Measurements from ENCODE around the gene VAT1L.

The VAT1L gene

GRCh38 chr16:77763994-77764393 is 24.4 kb upstream of the VAT1L start:
- Mint-ChIP-seq H3K27me3 (ENCODE audit: low read depth) (no peaks in the 10 kb centered on the region), H3K27ac (no peak overlapping the region), H3K9me3 (no peaks in the 10 kb centered on the region), H3K4me3 (no peak overlapping the region), H3K4me1 (ENCODE audit: low read depth) (no peaks in the 10 kb centered on the region), H3K36me3 (ENCODE audit: low read depth) (no peaks in the 10 kb centered on the region)
- no peak for DNase-seq (ENCODE audit: low spot score)

GRCh38 chr16:77767211-77767610 is 21.2 kb upstream of the VAT1L start:
- H3K4me3 Mint-ChIP-seq = no peak overlapping the region
- H3K36me3 Mint-ChIP-seq (ENCODE audit: low read depth) = no peaks in the 10 kb centered on the region
- no peaks in the 10 kb centered on the region for H3K4me1 Mint-ChIP-seq (ENCODE audit: low read depth)
- DNase-seq (ENCODE audit: low spot score) = no peak
- H3K27ac Mint-ChIP-seq = no peak overlapping the region
- H3K9me3 Mint-ChIP-seq = no peaks in the 10 kb centered on the region
- no peaks in the 10 kb centered on the region for H3K27me3 Mint-ChIP-seq (ENCODE audit: low read depth)

- Mint-ChIP-seq H3K36me3 (ENCODE audit: low read depth) (no peaks in the 10 kb centered on the region), H3K4me3 (no peak overlapping the region)
Observed at GRCh38 chr16:77767826-77768225, 20.5 kb upstream of the VAT1L start.

GRCh38 chr16:77775911-77776909 is 12.2 kb upstream of the VAT1L start:
- Mint-ChIP-seq H3K27ac (no peak overlapping the region), H3K4me3 (no peak overlapping the region), H3K9me3 (no peaks in the 10 kb centered on the region), H3K4me1 (ENCODE audit: low read depth) (no peaks in the 10 kb centered on the region), H3K27me3 (ENCODE audit: low read depth) (no peaks in the 10 kb centered on the region), H3K36me3 (ENCODE audit: low read depth) (no peaks in the 10 kb centered on the region)
- no peak for DNase-seq (ENCODE audit: low spot score)

More at GRCh38 chr16:77767826-77768225, 20.5 kb upstream of the VAT1L start:
- no peak for DNase-seq (ENCODE audit: low spot score)
- no peaks in the 10 kb centered on the region for H3K9me3 Mint-ChIP-seq
- no peaks in the 10 kb centered on the region for H3K4me1 Mint-ChIP-seq (ENCODE audit: low read depth)
- no peaks in the 10 kb centered on the region for H3K27me3 Mint-ChIP-seq (ENCODE audit: low read depth)
- H3K27ac Mint-ChIP-seq = no peak overlapping the region

GRCh38 chr16:77777745-77778144 is 10.6 kb upstream of the VAT1L start:
- H3K9me3 Mint-ChIP-seq = no peaks in the 10 kb centered on the region
- no peaks in the 10 kb centered on the region for H3K36me3 Mint-ChIP-seq (ENCODE audit: low read depth)
- H3K27me3 Mint-ChIP-seq (ENCODE audit: low read depth) = no peaks in the 10 kb centered on the region
- no peak overlapping the region for H3K27ac Mint-ChIP-seq
- no peaks in the 10 kb centered on the region for H3K4me1 Mint-ChIP-seq (ENCODE audit: low read depth)
- no peak overlapping the region for H3K4me3 Mint-ChIP-seq
- no peak for DNase-seq (ENCODE audit: low spot score)

DNA sequence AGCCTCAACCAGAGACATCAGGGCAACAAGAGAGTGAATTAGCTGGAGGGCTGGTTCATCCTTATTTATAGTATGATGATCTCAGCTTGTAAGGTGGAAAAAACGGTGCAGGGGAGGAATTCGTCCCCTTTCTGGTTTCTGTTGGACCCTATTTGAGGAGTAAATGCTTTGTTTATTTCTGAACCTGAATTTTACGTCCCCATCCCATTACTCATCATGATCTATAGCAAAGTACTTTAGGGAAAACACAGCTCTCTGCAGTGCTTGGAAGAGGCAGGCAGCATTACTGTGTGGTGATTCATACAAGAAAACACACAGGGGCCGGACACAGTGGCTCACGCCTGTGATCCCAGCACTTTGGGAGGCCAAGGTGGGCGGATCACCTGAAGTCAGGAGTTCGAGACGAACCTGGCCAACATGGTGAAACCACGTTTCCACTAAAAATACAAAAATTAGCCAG is 8.0 kb upstream of the VAT1L start:
- no peak overlapping the region for H3K27ac Mint-ChIP-seq
- no peak for DNase-seq (ENCODE audit: low spot score)
- H3K9me3 Mint-ChIP-seq = no peaks in the 10 kb centered on the region
- no peaks in the 10 kb centered on the region for H3K4me1 Mint-ChIP-seq (ENCODE audit: low read depth)
- H3K4me3 Mint-ChIP-seq = no peak overlapping the region
- no peaks in the 10 kb centered on the region for H3K36me3 Mint-ChIP-seq (ENCODE audit: low read depth)
- H3K27me3 Mint-ChIP-seq (ENCODE audit: low read depth) = no peaks in the 10 kb centered on the region

DNA sequence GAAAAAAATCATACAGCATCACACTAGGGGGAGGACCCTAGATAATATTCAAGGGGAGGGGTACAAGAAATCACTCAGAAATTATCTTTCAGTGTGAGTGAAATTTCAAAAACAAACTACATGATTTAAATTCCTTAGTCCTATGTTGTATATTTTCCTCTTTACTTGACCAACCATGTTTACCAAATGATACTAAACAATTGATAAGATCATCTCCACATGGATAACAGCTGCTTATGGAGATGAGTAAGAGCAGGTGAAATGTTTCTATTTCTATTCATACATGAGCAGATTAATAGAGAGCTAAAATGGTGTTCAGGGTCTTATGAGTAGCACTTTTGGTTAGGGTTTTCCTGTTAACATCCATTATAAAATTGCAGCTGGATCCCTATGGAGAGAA is 7.3 kb upstream of the VAT1L start:
- H3K36me3 Mint-ChIP-seq (ENCODE audit: low read depth) = no peaks in the 10 kb centered on the region
- no peaks in the 10 kb centered on the region for H3K4me1 Mint-ChIP-seq (ENCODE audit: low read depth)
- H3K4me3 Mint-ChIP-seq = no peak overlapping the region
- no peak overlapping the region for H3K27ac Mint-ChIP-seq
- DNase-seq (ENCODE audit: low spot score) = no peak
- no peaks in the 10 kb centered on the region for H3K9me3 Mint-ChIP-seq
- peaks cover 2% of the 10 kb centered on the region for H3K27me3 Mint-ChIP-seq (ENCODE audit: low read depth)

DNA sequence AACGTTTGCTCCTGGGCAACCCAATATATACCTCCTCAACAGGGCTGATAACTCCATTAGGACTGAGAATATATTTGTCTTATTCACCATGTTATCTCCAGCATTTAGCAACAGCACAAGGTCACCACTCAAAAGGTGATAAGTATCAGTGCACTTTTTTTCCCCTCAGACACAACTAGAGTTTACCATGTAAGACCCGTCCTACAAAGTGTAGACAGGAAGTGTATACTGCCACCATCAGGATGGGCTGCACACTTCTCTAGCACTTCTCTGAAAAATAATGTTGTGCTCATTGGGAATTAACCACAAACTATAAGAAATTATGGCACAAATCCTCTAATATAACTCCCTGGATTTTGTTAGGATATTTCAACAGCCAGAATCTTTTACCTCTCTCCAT is 5.7 kb upstream of the VAT1L start:
- Mint-ChIP-seq H3K4me3 (no peak overlapping the region), H3K4me1 (ENCODE audit: low read depth) (no peaks in the 10 kb centered on the region), H3K36me3 (ENCODE audit: low read depth) (no peaks in the 10 kb centered on the region), H3K27me3 (ENCODE audit: low read depth) (peaks cover 18% of the 10 kb centered on the region), H3K9me3 (no peaks in the 10 kb centered on the region), H3K27ac (no peak overlapping the region)
- DNase-seq (ENCODE audit: low spot score) = no peak

GRCh38 chr16:77784441-77785372 is 3.7 kb upstream of the VAT1L start:
- no peak for DNase-seq (ENCODE audit: low spot score)
- Mint-ChIP-seq H3K27ac (no peak overlapping the region), H3K4me3 (no peak overlapping the region), H3K4me1 (ENCODE audit: low read depth) (peaks cover 2% of the 10 kb centered on the region), H3K9me3 (no peaks in the 10 kb centered on the region), H3K27me3 (ENCODE audit: low read depth) (peaks cover 33% of the 10 kb centered on the region), H3K36me3 (ENCODE audit: low read depth) (no peaks in the 10 kb centered on the region)

GRCh38 chr16:77785373-77785764 is 3.0 kb upstream of the VAT1L start:
- Mint-ChIP-seq H3K4me1 (ENCODE audit: low read depth) (peaks cover 2% of the 10 kb centered on the region), H3K9me3 (no peaks in the 10 kb centered on the region), H3K36me3 (ENCODE audit: low read depth) (no peaks in the 10 kb centered on the region), H3K4me3 (no peak overlapping the region), H3K27me3 (ENCODE audit: low read depth) (peaks cover 40% of the 10 kb centered on the region), H3K27ac (no peak overlapping the region)
- DNase-seq (ENCODE audit: low spot score) = no peak

DNA sequence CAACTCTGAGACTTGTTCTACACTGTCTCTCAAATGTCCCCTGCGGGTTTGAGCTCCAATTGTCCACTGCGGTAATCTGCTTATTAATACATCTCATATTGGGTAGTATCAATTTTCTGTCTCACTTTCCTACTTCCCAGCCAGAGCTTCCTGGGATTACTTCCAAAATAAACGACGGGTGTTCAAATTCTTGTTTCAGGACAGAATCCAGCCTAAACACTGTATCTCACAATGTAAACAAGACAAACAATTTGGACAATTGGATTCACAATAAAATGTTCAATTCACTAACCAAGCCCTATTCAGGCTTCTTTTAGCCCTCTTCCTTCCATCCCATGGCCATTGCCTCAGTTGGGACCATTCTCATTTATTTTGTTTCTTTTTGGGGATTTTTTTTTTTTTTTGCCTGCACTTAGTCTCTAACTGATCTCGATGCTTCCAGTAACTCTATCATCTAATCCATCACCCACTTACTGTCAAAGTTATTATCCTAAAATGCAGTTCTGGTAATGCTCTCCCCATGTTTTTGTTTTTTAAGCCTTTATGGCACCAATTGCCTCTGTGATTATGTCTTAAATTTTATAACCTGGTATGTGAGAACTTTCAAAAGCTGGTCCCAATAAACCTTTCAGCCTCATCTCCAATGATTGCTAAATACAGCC is 2.0 kb upstream of the VAT1L start:
- peaks cover 2% of the 10 kb centered on the region for H3K4me1 Mint-ChIP-seq (ENCODE audit: low read depth)
- DNase-seq (ENCODE audit: low spot score) = no peak
- H3K27ac Mint-ChIP-seq = no peak overlapping the region
- H3K4me3 Mint-ChIP-seq = no peak overlapping the region
- peaks cover 48% of the 10 kb centered on the region for H3K27me3 Mint-ChIP-seq (ENCODE audit: low read depth)
- no peaks in the 10 kb centered on the region for H3K9me3 Mint-ChIP-seq
- H3K36me3 Mint-ChIP-seq (ENCODE audit: low read depth) = no peaks in the 10 kb centered on the region

GRCh38 chr16:77787452-77787851 is 912 bp upstream of the VAT1L start:
- Mint-ChIP-seq H3K36me3 (ENCODE audit: low read depth) (no peaks in the 10 kb centered on the region), H3K27me3 (ENCODE audit: low read depth) (peaks cover 55% of the 10 kb centered on the region), H3K4me1 (ENCODE audit: low read depth) (peaks cover 2% of the 10 kb centered on the region), H3K4me3 (no peak overlapping the region), H3K27ac (no peak overlapping the region), H3K9me3 (no peaks in the 10 kb centered on the region)
- DNase-seq (ENCODE audit: low spot score) = no peak

DNA sequence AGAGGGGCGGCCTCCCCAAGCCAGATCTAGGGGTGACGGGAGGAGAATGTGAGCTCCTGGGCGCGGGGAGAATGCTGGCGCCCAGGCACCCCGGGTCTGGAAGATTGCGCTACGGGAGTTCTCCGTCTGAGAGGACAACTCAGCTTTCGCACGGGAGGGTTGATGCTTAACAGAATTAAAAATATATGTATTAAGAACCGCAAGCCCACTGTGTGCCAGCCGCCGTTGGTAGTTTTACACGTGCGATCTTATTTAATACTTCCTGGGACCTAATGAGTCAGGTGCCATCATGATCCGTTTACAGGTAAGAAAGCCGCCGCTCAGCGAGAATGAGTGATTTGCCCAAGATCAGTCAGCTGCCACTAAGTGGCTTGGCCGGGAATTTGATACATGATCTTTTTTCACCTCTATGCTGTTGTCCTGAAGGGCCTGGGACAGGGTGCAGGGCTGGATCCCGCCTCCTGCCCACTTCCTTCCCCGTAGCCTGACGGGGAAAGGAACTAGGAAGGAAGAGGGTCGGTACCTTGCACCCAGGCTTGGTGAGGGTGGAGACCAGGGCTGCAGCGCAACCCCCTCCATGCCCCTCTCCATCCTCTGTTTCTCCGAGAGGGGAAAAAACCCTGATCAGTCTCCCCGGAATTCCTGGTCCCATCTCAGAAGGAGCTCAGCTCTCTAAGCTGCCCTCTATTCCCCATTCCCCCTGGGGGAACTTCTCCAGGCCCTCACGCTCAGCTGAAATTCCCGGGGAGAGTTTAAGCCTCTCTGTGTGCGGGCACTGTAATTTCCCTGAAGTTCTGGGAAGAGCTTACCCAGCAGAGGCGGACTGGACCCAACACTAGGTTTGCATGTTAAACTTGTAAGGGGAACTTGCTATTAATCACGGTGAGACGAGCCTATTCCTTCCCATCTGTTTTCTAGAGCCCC is 983 bp downstream of the VAT1L start:
- Mint-ChIP-seq H3K27ac (no peak overlapping the region), H3K27me3 (ENCODE audit: low read depth) (peaks cover 57% of the 10 kb centered on the region), H3K9me3 (no peaks in the 10 kb centered on the region), H3K36me3 (ENCODE audit: low read depth) (no peaks in the 10 kb centered on the region), H3K4me3 (no peak overlapping the region), H3K4me1 (ENCODE audit: low read depth) (peaks cover 2% of the 10 kb centered on the region)
- no peak for DNase-seq (ENCODE audit: low spot score)
